Kidney (tissue), 14 donors: ENCODE results near the gene NMT2. TPM values are rescaled to one million over a fixed set of nuclear protein-coding genes. Genes with fewer than 3 reads are reported as not detected.

ENCODE experiments used
- DNase-seq, 5 donors: peaks; one replicate each; pipeline ENCODE4 v3.0.0-alpha.2; 2013 to 2020
- FAIRE-seq: peaks from 2 replicates; lab custom pipeline; 2012; peaks lifted over from hg19 to GRCh38; lab: Jason Lieb, UNC
- H3K27ac ChIP-seq, 2 donors: one replicate each; pipeline ENCODE4 v1.7.0; 2013; ENCODE audit warnings: low read depth in 2 of 2, low read length in 2 of 2, inconsistent platforms in 1 of 2
- H3K27me3 ChIP-seq: one replicate; pipeline ENCODE4 v1.7.1; 2013; ENCODE audit warnings: low read length, inconsistent platforms; ENCODE audit not compliant: control insufficient read depth, insufficient read depth
- H3K36me3 ChIP-seq, 3 donors: one replicate each; pipeline versions ENCODE4 v1.7.0 to v1.7.1; 2013; ENCODE audit warnings: low read length in 3 of 3, control low read depth in 1 of 3, inconsistent platforms in 1 of 3; ENCODE audit not compliant: insufficient read depth in 3 of 3, control insufficient read depth in 2 of 3
- H3K4me1 ChIP-seq, 3 donors: one replicate each; pipeline versions ENCODE4 v1.7.0 to v1.7.1; 2013; ENCODE audit warnings: low read length in 3 of 3, inconsistent platforms in 1 of 3, low read depth in 1 of 3; ENCODE audit not compliant: control insufficient read depth in 2 of 3, insufficient read depth in 2 of 3
- H3K4me3 ChIP-seq, 3 donors: one replicate each; pipeline versions ENCODE4 v1.7.0 to v1.8.1; 2013; ENCODE audit warnings: low read length in 3 of 3, control low read depth in 1 of 3, inconsistent platforms in 1 of 3
- H3K9ac ChIP-seq, 3 donors: one replicate each; pipeline versions ENCODE4 v1.7.0 to v1.7.1; 2013; ENCODE audit warnings: low read length in 3 of 3, control low read depth in 1 of 3, inconsistent platforms in 1 of 3
- H3K9me3 ChIP-seq, 3 donors: one replicate each; pipeline versions ENCODE4 v1.7.0 to v1.7.1; 2013; ENCODE audit warnings: low read length in 3 of 3, control low read depth in 1 of 3, inconsistent platforms in 1 of 3; ENCODE audit not compliant: control insufficient read depth in 2 of 3, insufficient read depth in 1 of 3
- CTCF ChIP-seq: IDR thresholded peaks from 3 replicates; pipeline ENCODE4 v1.5.1; 2012; ENCODE audit warnings: mild to moderate bottlenecking, moderate library complexity, borderline replicate concordance; ENCODE audit not compliant: insufficient read depth; ENCODE audit errors: extremely low read depth
- intact Hi-C: fragments of 100-400 bp; cut with DNase I; formaldehyde crosslinking; loops from one replicate; pipeline ENCODE4 v1.11.1; 2022
- polyA plus RNA-seq: library from polyadenylated mRNA; stranded (reverse); fragments of 350-450 nt; fragmentation: Illumina TruSeq; extraction: RNeasy Lipid Tissue Mini Kit (QIAGEN cat#74804); gene quantifications from one replicate; pipeline ENCODE4 v1.2.3, GENCODE V29; 2014; ENCODE audit warnings: low read depth, low replicate concordance; ENCODE audit not compliant: insufficient read depth
- total RNA-seq: library from RNA; stranded (reverse); fragmentation: NEBNext Ultra II Directional; extraction: Animal tissue kit (Norgen Biotek cat#: 25700); gene quantifications from one replicate; pipeline ENCODE4 v1.2.1, GENCODE V29; 2021
- donor health status: control.
- donor health status: control.
- donor health status: control.
- donor health status: control.
- donor health status: control.
- donor health status: DM: yes; HTN: yes; CAD: no.
- donor health status: Normal renal cell carcinoma (clear cell type).

NMT2 gene
- total and polyA plus RNA-seq, 2 donors from 2014 or later = 11.7 to 19.8 TPM

GRCh38 chr10:15155978-15156656, 12.4 kb downstream of the NMT2 start:
- intact Hi-C loops = no loop called here
- Histone ChIP-seq H3K9me3 (no peaks in the 10 kb centered on the region), H3K27ac (no peak overlapping the region)

GRCh38 chr10:15152556-15152955, 15.9 kb downstream of the NMT2 start:
- no peak for TF ChIP-seq CTCF
- intact Hi-C loops = no loop called here
- Histone ChIP-seq H3K36me3 (no peaks in the 10 kb centered on the region), H3K9ac (no peak overlapping the region), H3K4me1 (no peaks in the 10 kb centered on the region), H3K4me3 (no peak overlapping the region), H3K27ac (no peak overlapping the region), H3K27me3 (no peaks in the 10 kb centered on the region), H3K9me3 (peaks cover 0 to 6% (median 0%) of the 10 kb centered on the region in 3 donors)
- DNase-seq (no peak), FAIRE-seq (no peak)

More at GRCh38 chr10:15155978-15156656, 12.4 kb downstream of the NMT2 start:
- no peak overlapping the region for H3K9ac ChIP-seq
- FAIRE-seq (no peak), DNase-seq (no peak)
- H3K4me3 ChIP-seq = no peak overlapping the region
- H3K27me3 ChIP-seq = no peaks in the 10 kb centered on the region
- H3K36me3 ChIP-seq = no peaks in the 10 kb centered on the region
- no peak for TF ChIP-seq CTCF
- no peaks in the 10 kb centered on the region for H3K4me1 ChIP-seq

- Histone ChIP-seq H3K4me1 (no peaks in the 10 kb centered on the region), H3K27me3 (no peaks in the 10 kb centered on the region), H3K4me3 (no peak overlapping the region), H3K36me3 (no peaks in the 10 kb centered on the region), H3K9ac (no peak overlapping the region), H3K9me3 (peaks cover 0 to 6% (median 0%) of the 10 kb centered on the region in 3 donors), H3K27ac (no peak overlapping the region)
- no peak for FAIRE-seq
- TF ChIP-seq CTCF = no peak
- intact Hi-C loops = no loop called here
- no peak for DNase-seq
Measured at GRCh38 chr10:15150563-15150962, 17.9 kb downstream of the NMT2 start.
